ENCODE data around the gene TRPM2.
"Not testable (repeated sequence)": the region's sequence is repeated elsewhere in the genome, so short reads cannot be mapped to it uniquely, and the experiment has no call there.

TRPM2 gene

GRCh38 chr21:44335266-44336059, 18.0 kb upstream of the TRPM2 start:
- DNase-seq: no peak

GRCh38 chr21:44337449-44337848, 16.0 kb upstream of the TRPM2 start:
- DNase-seq: no peak

GRCh38 chr21:44337941-44338895, 15.2 kb upstream of the TRPM2 start:
- DNase-seq: peak; percentile 39

GRCh38 chr21:44338971-44339910, 14.2 kb upstream of the TRPM2 start, which contains the start of gene CFAP410:
TSS of gene CFAP410 (minus strand) at chr21:44339390. CDS start at chr21:44339194, 196 bp downstream.
- DNase-seq: peak; percentile 98

GRCh38 chr21:44341726-44342458, 11.5 kb upstream of the TRPM2 start:
- DNase-seq: not testable (repeated sequence)

GRCh38 chr21:44342981-44343380, 10.4 kb upstream of the TRPM2 start:
- DNase-seq: not testable (repeated sequence)

- DNase-seq: no peak
Measured at GRCh38 chr21:44344541-44345183, 8.8 kb upstream of the TRPM2 start.

GRCh38 chr21:44345495-44345894, 7.9 kb upstream of the TRPM2 start:
- DNase-seq: no peak

GRCh38 chr21:44347911-44348451, 5.4 kb upstream of the TRPM2 start:
- DNase-seq: peak; percentile 59

- DNase-seq: no peak
Measured at GRCh38 chr21:44348861-44349260, 4.6 kb upstream of the TRPM2 start.

- DNase-seq: no peak
Measured at GRCh38 chr21:44349416-44349846, 4.0 kb upstream of the TRPM2 start.

- no peak for DNase-seq
Measured at GRCh38 chr21:44349847-44350772, 3.3 kb upstream of the TRPM2 start.

- no peak for DNase-seq
Measured at GRCh38 chr21:44350773-44351481, 2.5 kb upstream of the TRPM2 start.

GRCh38 chr21:44351535-44352252, 1.7 kb upstream of the TRPM2 start:
- DNase-seq: no peak

- no peak for DNase-seq
Measured at GRCh38 chr21:44352253-44352860, 1.1 kb upstream of the TRPM2 start.

GRCh38 chr21:44354001-44354405, 582 bp downstream of the TRPM2 start:
- DNase-seq: no peak
